OCI-LY3 (cell line): ENCODE data around the gene PNKP.

Experiments
- EZH2phosphoT487 ChIP-seq: fragments of 200-600 bp; shearing (Covaris generic); IDR thresholded peaks from 2 replicates; pipeline ENCODE4 v1.6.1; 2018; ENCODE audit warnings: antibody characterized with exemption, mixed run types, low read depth
- TF ChIP-seq, protein P1 (sequence below): fragments of 200-600, 300-600 bp; sonication (generic); IDR thresholded peaks from 2 replicates; pipeline ENCODE4 v1.5.1; 2014; ENCODE audit warnings: antibody characterized with exemption, low read length, low read depth

GRCh38 chr19:49835562-49835961, 31.8 kb downstream of the PNKP start:
- TF ChIP-seq, protein P1, sequence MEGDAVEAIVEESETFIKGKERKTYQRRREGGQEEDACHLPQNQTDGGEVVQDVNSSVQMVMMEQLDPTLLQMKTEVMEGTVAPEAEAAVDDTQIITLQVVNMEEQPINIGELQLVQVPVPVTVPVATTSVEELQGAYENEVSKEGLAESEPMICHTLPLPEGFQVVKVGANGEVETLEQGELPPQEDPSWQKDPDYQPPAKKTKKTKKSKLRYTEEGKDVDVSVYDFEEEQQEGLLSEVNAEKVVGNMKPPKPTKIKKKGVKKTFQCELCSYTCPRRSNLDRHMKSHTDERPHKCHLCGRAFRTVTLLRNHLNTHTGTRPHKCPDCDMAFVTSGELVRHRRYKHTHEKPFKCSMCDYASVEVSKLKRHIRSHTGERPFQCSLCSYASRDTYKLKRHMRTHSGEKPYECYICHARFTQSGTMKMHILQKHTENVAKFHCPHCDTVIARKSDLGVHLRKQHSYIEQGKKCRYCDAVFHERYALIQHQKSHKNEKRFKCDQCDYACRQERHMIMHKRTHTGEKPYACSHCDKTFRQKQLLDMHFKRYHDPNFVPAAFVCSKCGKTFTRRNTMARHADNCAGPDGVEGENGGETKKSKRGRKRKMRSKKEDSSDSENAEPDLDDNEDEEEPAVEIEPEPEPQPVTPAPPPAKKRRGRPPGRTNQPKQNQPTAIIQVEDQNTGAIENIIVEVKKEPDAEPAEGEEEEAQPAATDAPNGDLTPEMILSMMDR = no peak
- no peak for TF ChIP-seq EZH2phosphoT487
